HEK293 (cell line): Measurements from ENCODE around the gene DIPK2B.

Experiments
- CTCF ChIA-PET: fragments of 350-600 bp; formaldehyde crosslinking; extraction: SDS; loops from one replicate; lab custom pipeline; 2021; ENCODE audit warnings: antibody characterized with exemption; lab: Yijun Ruan, JAX
- POLR2A ChIA-PET: fragments of 300-600 bp; formaldehyde crosslinking; extraction: SDS; loops from one replicate; lab custom pipeline; 2020; ENCODE audit warnings: antibody characterized with exemption, inconsistent platforms; lab: Yijun Ruan, JAX
- H3K27ac ChIP-seq: fragments of 200-500 bp; sonication (Bioruptor generic); 2 replicates; pipeline ENCODE4 v1.5.1; 2014; ENCODE audit warnings: low read depth, low read length, control low read depth, inconsistent platforms; ENCODE audit errors: extremely low read depth
- H3K36me3 ChIP-seq, 2 experiments: fragments of 200-500 bp in 1 of 2; sonication (Bioruptor generic) in 1 of 2; 1 replicate in 1 of 2; 2 replicates in 1 of 2; pipeline ENCODE4 v1.5.1; 2014 to 2017; ENCODE audit warnings: inconsistent platforms in 2 of 2, low read length in 2 of 2; ENCODE audit not compliant: control insufficient read depth in 2 of 2, insufficient read depth in 1 of 2
- H3K4me1 ChIP-seq: fragments of 200-500 bp; sonication (Bioruptor generic); 2 replicates; pipeline ENCODE4 v1.5.1; 2014; ENCODE audit warnings: mild to moderate bottlenecking, low read length, inconsistent platforms; ENCODE audit not compliant: control insufficient read depth, insufficient read depth
- H3K4me3 ChIP-seq: 2 replicates; pipeline ENCODE4 v1.5.1; 2011; ENCODE audit warnings: low read depth, mild to moderate bottlenecking, control low read depth, low read length, moderate library complexity
- H3K9me3 ChIP-seq: fragments of 200-500 bp; sonication (Bioruptor generic); 2 replicates; pipeline ENCODE4 v1.5.1; 2014; ENCODE audit warnings: low read depth, low read length, inconsistent platforms; ENCODE audit not compliant: control insufficient read depth, insufficient read depth
- BCL11B ChIP-seq: fragments of 450-650 bp; formaldehyde crosslinking; IDR thresholded peaks from 2 replicates; pipeline ENCODE4 v1.5.1; 2016; ENCODE audit warnings: low read depth, missing biosample characterization, missing genetic modification characterization
- FEZF1 ChIP-seq: fragments of 450-650 bp; formaldehyde crosslinking; IDR thresholded peaks from 2 replicates; pipeline ENCODE4 v1.5.1; 2016; ENCODE audit warnings: missing biosample characterization, missing genetic modification characterization
- GLI4 ChIP-seq: fragments of 450-650 bp; formaldehyde crosslinking; IDR thresholded peaks from 2 replicates; pipeline ENCODE4 v1.5.1; 2016; ENCODE audit warnings: missing biosample characterization, missing genetic modification characterization
- HIC1 ChIP-seq: fragments of 450-650 bp; formaldehyde crosslinking; IDR thresholded peaks from 2 replicates; pipeline ENCODE4 v1.5.1; 2016; ENCODE audit warnings: missing biosample characterization, missing genetic modification characterization
- IKZF3 ChIP-seq: fragments of 450-650 bp; IDR thresholded peaks from 2 replicates; pipeline ENCODE4 v1.5.0; 2018; ENCODE audit warnings: missing biosample characterization, mild to moderate bottlenecking, missing genetic modification characterization, moderate library complexity
- SALL2 ChIP-seq: fragments of 450-650 bp; formaldehyde crosslinking; IDR thresholded peaks from 2 replicates; pipeline ENCODE4 v1.5.0; 2017; ENCODE audit warnings: missing biosample characterization, mild to moderate bottlenecking, missing genetic modification characterization, borderline replicate concordance
- SCRT2 ChIP-seq: fragments of 450-650 bp; formaldehyde crosslinking; IDR thresholded peaks from 2 replicates; pipeline ENCODE4 v1.5.1; 2016; ENCODE audit warnings: missing biosample characterization, missing genetic modification characterization
- TRIM28 ChIP-seq: IDR thresholded peaks from 2 replicates; pipeline ENCODE4 v1.6.1; 2011; ENCODE audit warnings: low read length, control low read depth, borderline replicate concordance
- ZBTB1 ChIP-seq: fragments of 450-650 bp; formaldehyde crosslinking; IDR thresholded peaks from 2 replicates; pipeline ENCODE4 v1.5.1; 2016; ENCODE audit warnings: missing biosample characterization, missing genetic modification characterization
- ZBTB20 ChIP-seq: fragments of 450-650 bp; formaldehyde crosslinking; IDR thresholded peaks from 2 replicates; pipeline ENCODE4 v1.5.1; 2016; ENCODE audit warnings: missing biosample characterization, missing genetic modification characterization
- ZBTB44 ChIP-seq: fragments of 450-650 bp; IDR thresholded peaks from 2 replicates; pipeline ENCODE4 v1.5.1; 2018; ENCODE audit warnings: missing biosample characterization, mild to moderate bottlenecking, missing genetic modification characterization
- ZBTB48 ChIP-seq: fragments of 450-650 bp; formaldehyde crosslinking; IDR thresholded peaks from 2 replicates; pipeline ENCODE4 v1.5.1; 2016; ENCODE audit warnings: missing biosample characterization, missing genetic modification characterization
- ZBTB49 ChIP-seq: fragments of 450-650 bp; formaldehyde crosslinking; IDR thresholded peaks from 2 replicates; pipeline ENCODE4 v1.5.1; 2016; ENCODE audit warnings: missing biosample characterization, missing genetic modification characterization, low read depth
- ZNF18 ChIP-seq: fragments of 450-650 bp; formaldehyde crosslinking; IDR thresholded peaks from 2 replicates; pipeline ENCODE4 v1.5.1; 2016; ENCODE audit warnings: missing biosample characterization, missing genetic modification characterization
- ZNF19 ChIP-seq: fragments of 450-650 bp; formaldehyde crosslinking; IDR thresholded peaks from 2 replicates; pipeline ENCODE4; 2016; ENCODE audit warnings: missing biosample characterization, missing genetic modification characterization, low read depth
- ZNF23 ChIP-seq: fragments of 450-650 bp; formaldehyde crosslinking; IDR thresholded peaks from 2 replicates; pipeline ENCODE4 v1.5.1; 2016; ENCODE audit warnings: missing biosample characterization, missing genetic modification characterization, borderline replicate concordance
- ZNF311 ChIP-seq: fragments of 450-650 bp; formaldehyde crosslinking; IDR thresholded peaks from 2 replicates; pipeline ENCODE4 v1.5.1; 2017; ENCODE audit warnings: missing biosample characterization, missing genetic modification characterization, borderline replicate concordance
- ZNF398 ChIP-seq: fragments of 450-650 bp; formaldehyde crosslinking; IDR thresholded peaks from 2 replicates; pipeline ENCODE4 v1.5.1; 2017; ENCODE audit warnings: missing biosample characterization, missing genetic modification characterization
- ZNF423 ChIP-seq: fragments of 450-650 bp; formaldehyde crosslinking; IDR thresholded peaks from 2 replicates; pipeline ENCODE4 v1.5.1; 2016; ENCODE audit warnings: missing biosample characterization, missing genetic modification characterization
- ZNF548 ChIP-seq: fragments of 450-650 bp; formaldehyde crosslinking; IDR thresholded peaks from 2 replicates; pipeline ENCODE4 v1.5.1; 2016; ENCODE audit warnings: missing biosample characterization, missing genetic modification characterization
- ZNF558 ChIP-seq: fragments of 450-650 bp; formaldehyde crosslinking; IDR thresholded peaks from 2 replicates; pipeline ENCODE4 v1.5.1; 2016; ENCODE audit warnings: missing biosample characterization, missing genetic modification characterization
- ZNF560 ChIP-seq: fragments of 450-650 bp; formaldehyde crosslinking; IDR thresholded peaks from 2 replicates; pipeline ENCODE4 v1.5.1; 2017; ENCODE audit warnings: missing biosample characterization, missing genetic modification characterization, borderline replicate concordance
- ZNF629 ChIP-seq: fragments of 450-650 bp; formaldehyde crosslinking; IDR thresholded peaks from 2 replicates; pipeline ENCODE4 v1.5.1; 2017; ENCODE audit warnings: missing biosample characterization, missing genetic modification characterization
- ZNF776 ChIP-seq: fragments of 450-650 bp; formaldehyde crosslinking; IDR thresholded peaks from 2 replicates; pipeline ENCODE4 v1.5.0; 2017; ENCODE audit warnings: missing biosample characterization, missing genetic modification characterization, borderline replicate concordance

Gene DIPK2B

GRCh38 chrX:45200741-45201234, at the start of gene DIPK2B:
Gene DIPK2B (minus strand): TSS chrX:45200876. CDS start chrX:45200826, 50 bp downstream.
- H3K4me1 ChIP-seq, result no peaks in the 10 kb centered on the region
- no peak within 1 kb of the TSS for H3K27ac ChIP-seq
- CTCF ChIA-PET, result no interaction called here
- no peak within 1 kb of the TSS for H3K4me3 ChIP-seq
- TF ChIP-seq ZBTB1 (tag by site-specific recombination) (no peak), GLI4 (no peak), BCL11B (tag by site-specific recombination) (no peak), IKZF3 (tag by site-specific recombination) (no peak), ZNF19 (no peak), ZNF311 (tag by site-specific recombination) (no peak), ZNF423 (tag by site-specific recombination) (no peak), ZNF776 (tag by site-specific recombination) (no peak), ZNF18 (tag by site-specific recombination) (no peak)
- POLR2A ChIA-PET, result no interaction called here
- no peaks in the 10 kb centered on the region for H3K9me3 ChIP-seq
- no peaks in the 10 kb centered on the region for H3K36me3 ChIP-seq

GRCh38 chrX:45240301-45240700, 39.6 kb upstream of the DIPK2B start:
- Histone ChIP-seq H3K4me1 (no peaks in the 10 kb centered on the region), H3K27ac (no peak overlapping the region), H3K36me3 (no peaks in the 10 kb centered on the region), H3K4me3 (no peak overlapping the region), H3K9me3 (no peaks in the 10 kb centered on the region)
- POLR2A ChIA-PET, result no interaction called here
- TF ChIP-seq ZNF629 (no peak), SALL2 (no peak)
- CTCF ChIA-PET, result interaction anchor here (0.6 kb wide), 1 partner anchor 53 kb away, joined by 4 read pairs; no protein-coding TSS in a partner anchor

- no peak overlapping the region for H3K27ac ChIP-seq
- no peaks in the 10 kb centered on the region for H3K9me3 ChIP-seq
- H3K36me3 ChIP-seq, result no peaks in the 10 kb centered on the region
- ChIA-PET CTCF (no interaction called here), POLR2A (no interaction called here)
- no peak overlapping the region for H3K4me3 ChIP-seq
- H3K4me1 ChIP-seq, result no peaks in the 10 kb centered on the region
- TF ChIP-seq FEZF1 (no peak), ZBTB48 (tag by site-specific recombination) (no peak), ZBTB20 (tag by site-specific recombination) (no peak), HIC1 (no peak), SCRT2 (tag by site-specific recombination) (no peak), ZNF558 (tag by site-specific recombination) (no peak), ZBTB49 (tag by site-specific recombination) (no peak), ZNF23 (tag by site-specific recombination) (no peak), ZBTB44 (no peak), GLI4 (no peak), TRIM28 (no peak), ZNF398 (tag by site-specific recombination) (no peak), ZNF560 (tag by site-specific recombination) (no peak), ZNF548 (tag by site-specific recombination) (no peak)
Observed at GRCh38 chrX:45238489-45238888, 37.8 kb upstream of the DIPK2B start.
